ENCODE data around the gene KIRREL3.

Gene KIRREL3

GRCh38 chr11:126432525-126432924 lies 568.0 kb downstream of the KIRREL3 start:
- Histone ChIP-seq H3K4me3 (ENCODE audit: low read depth in 1 of 2, low read length in 2 of 2) (no peak overlapping the region), H3K36me3 (ENCODE audit: control insufficient read depth in 1 of 2, insufficient read depth in 2 of 2, low read length in 2 of 2) (no peaks in the 10 kb centered on the region), H3K9ac (ENCODE audit: low read depth in 1 of 2, low read length in 2 of 2) (no peak overlapping the region), H3K4me1 (ENCODE audit: control insufficient read depth in 1 of 2, insufficient read depth in 2 of 2, low read length in 2 of 2) (no peaks in the 10 kb centered on the region), H3K27me3 (ENCODE audit: control insufficient read depth in 1 of 2, insufficient read depth in 2 of 2, low read length in 2 of 2) (no peaks in the 10 kb centered on the region), H3K9me3 (ENCODE audit: control insufficient read depth in 1 of 2, low read length in 2 of 2) (no peaks in the 10 kb centered on the region), H3K27ac (ENCODE audit: low read depth, low read length) (no peak overlapping the region)

- H3K4me3 ChIP-seq (ENCODE audit: low read depth in 1 of 2, low read length in 2 of 2): no peak overlapping the region
- H3K36me3 ChIP-seq (ENCODE audit: control insufficient read depth in 1 of 2, insufficient read depth in 2 of 2, low read length in 2 of 2): no peaks in the 10 kb centered on the region
- H3K9ac ChIP-seq (ENCODE audit: low read depth in 1 of 2, low read length in 2 of 2): no peak overlapping the region
- H3K27me3 ChIP-seq (ENCODE audit: control insufficient read depth in 1 of 2, insufficient read depth in 2 of 2, low read length in 2 of 2): no peaks in the 10 kb centered on the region
- H3K9me3 ChIP-seq (ENCODE audit: control insufficient read depth in 1 of 2, low read length in 2 of 2): no peaks in the 10 kb centered on the region
- H3K27ac ChIP-seq (ENCODE audit: low read depth, low read length): no peak overlapping the region
- H3K4me1 ChIP-seq (ENCODE audit: control insufficient read depth in 1 of 2, insufficient read depth in 2 of 2, low read length in 2 of 2): no peaks in the 10 kb centered on the region
Measured at GRCh38 chr11:126432065-126432461, 568.5 kb downstream of the KIRREL3 start.

GRCh38 chr11:126431401-126432064 lies 569.0 kb downstream of the KIRREL3 start:
- Histone ChIP-seq H3K9ac (ENCODE audit: low read depth in 1 of 2, low read length in 2 of 2) (no peak overlapping the region), H3K27ac (ENCODE audit: low read depth, low read length) (no peak overlapping the region), H3K9me3 (ENCODE audit: control insufficient read depth in 1 of 2, low read length in 2 of 2) (no peaks in the 10 kb centered on the region), H3K4me1 (ENCODE audit: control insufficient read depth in 1 of 2, insufficient read depth in 2 of 2, low read length in 2 of 2) (no peaks in the 10 kb centered on the region), H3K36me3 (ENCODE audit: control insufficient read depth in 1 of 2, insufficient read depth in 2 of 2, low read length in 2 of 2) (no peaks in the 10 kb centered on the region), H3K4me3 (ENCODE audit: low read depth in 1 of 2, low read length in 2 of 2) (no peak overlapping the region), H3K27me3 (ENCODE audit: control insufficient read depth in 1 of 2, insufficient read depth in 2 of 2, low read length in 2 of 2) (no peaks in the 10 kb centered on the region)

GRCh38 chr11:126430581-126431335 lies 569.8 kb downstream of the KIRREL3 start:
- H3K9ac ChIP-seq (ENCODE audit: low read depth in 1 of 2, low read length in 2 of 2): no peak overlapping the region
- H3K4me1 ChIP-seq (ENCODE audit: control insufficient read depth in 1 of 2, insufficient read depth in 2 of 2, low read length in 2 of 2): no peaks in the 10 kb centered on the region
- H3K9me3 ChIP-seq (ENCODE audit: control insufficient read depth in 1 of 2, low read length in 2 of 2): no peaks in the 10 kb centered on the region
- H3K36me3 ChIP-seq (ENCODE audit: control insufficient read depth in 1 of 2, insufficient read depth in 2 of 2, low read length in 2 of 2): no peaks in the 10 kb centered on the region
- H3K4me3 ChIP-seq (ENCODE audit: low read depth in 1 of 2, low read length in 2 of 2): no peak overlapping the region
- H3K27me3 ChIP-seq (ENCODE audit: control insufficient read depth in 1 of 2, insufficient read depth in 2 of 2, low read length in 2 of 2): no peaks in the 10 kb centered on the region
- no peak overlapping the region for H3K27ac ChIP-seq (ENCODE audit: low read depth, low read length)

- Histone ChIP-seq H3K36me3 (ENCODE audit: control insufficient read depth in 1 of 2, insufficient read depth in 2 of 2, low read length in 2 of 2) (no peaks in the 10 kb centered on the region), H3K9ac (ENCODE audit: low read depth in 1 of 2, low read length in 2 of 2) (no peak overlapping the region), H3K4me1 (ENCODE audit: control insufficient read depth in 1 of 2, insufficient read depth in 2 of 2, low read length in 2 of 2) (no peaks in the 10 kb centered on the region), H3K9me3 (ENCODE audit: control insufficient read depth in 1 of 2, low read length in 2 of 2) (no peaks in the 10 kb centered on the region), H3K27me3 (ENCODE audit: control insufficient read depth in 1 of 2, insufficient read depth in 2 of 2, low read length in 2 of 2) (peaks cover 0 to 2% of the 10 kb centered on the region in 2 donors), H3K27ac (ENCODE audit: low read depth, low read length) (no peak overlapping the region), H3K4me3 (ENCODE audit: low read depth in 1 of 2, low read length in 2 of 2) (no peak overlapping the region)
Measured at GRCh38 chr11:126426820-126427749, 573.5 kb downstream of the KIRREL3 start.

GRCh38 chr11:126426106-126426505 lies 574.5 kb downstream of the KIRREL3 start:
- peaks cover 0 to 8% of the 10 kb centered on the region in 2 donors for H3K4me1 ChIP-seq (ENCODE audit: control insufficient read depth in 1 of 2, insufficient read depth in 2 of 2, low read length in 2 of 2)
- H3K4me3 ChIP-seq (ENCODE audit: low read depth in 1 of 2, low read length in 2 of 2): no peak overlapping the region
- H3K9me3 ChIP-seq (ENCODE audit: control insufficient read depth in 1 of 2, low read length in 2 of 2): no peaks in the 10 kb centered on the region
- peaks cover 0 to 2% of the 10 kb centered on the region in 2 donors for H3K27me3 ChIP-seq (ENCODE audit: control insufficient read depth in 1 of 2, insufficient read depth in 2 of 2, low read length in 2 of 2)
- no peak overlapping the region for H3K27ac ChIP-seq (ENCODE audit: low read depth, low read length)
- H3K36me3 ChIP-seq (ENCODE audit: control insufficient read depth in 1 of 2, insufficient read depth in 2 of 2, low read length in 2 of 2): no peaks in the 10 kb centered on the region
- H3K9ac ChIP-seq (ENCODE audit: low read depth in 1 of 2, low read length in 2 of 2): no peak overlapping the region

- no peak overlapping the region for H3K4me3 ChIP-seq (ENCODE audit: low read depth in 1 of 2, low read length in 2 of 2)
- H3K4me1 ChIP-seq (ENCODE audit: control insufficient read depth in 1 of 2, insufficient read depth in 2 of 2, low read length in 2 of 2): peaks cover 5 to 11% of the 10 kb centered on the region in 2 donors
- H3K9ac ChIP-seq (ENCODE audit: low read depth in 1 of 2, low read length in 2 of 2): no peak overlapping the region
Measured at GRCh38 chr11:126424471-126425039, 576.0 kb downstream of the KIRREL3 start.

GRCh38 chr11:126423743-126424142 lies 576.8 kb downstream of the KIRREL3 start:
- peaks cover 0 to 2% of the 10 kb centered on the region in 2 donors for H3K27me3 ChIP-seq (ENCODE audit: control insufficient read depth in 1 of 2, insufficient read depth in 2 of 2, low read length in 2 of 2)
- H3K36me3 ChIP-seq (ENCODE audit: control insufficient read depth in 1 of 2, insufficient read depth in 2 of 2, low read length in 2 of 2): no peaks in the 10 kb centered on the region
- H3K9me3 ChIP-seq (ENCODE audit: control insufficient read depth in 1 of 2, low read length in 2 of 2): no peaks in the 10 kb centered on the region
- H3K4me3 ChIP-seq (ENCODE audit: low read depth in 1 of 2, low read length in 2 of 2): no peak overlapping the region
- no peak overlapping the region for H3K9ac ChIP-seq (ENCODE audit: low read depth in 1 of 2, low read length in 2 of 2)
- H3K4me1 ChIP-seq (ENCODE audit: control insufficient read depth in 1 of 2, insufficient read depth in 2 of 2, low read length in 2 of 2): peaks cover 5 to 11% of the 10 kb centered on the region in 2 donors
- no peak overlapping the region for H3K27ac ChIP-seq (ENCODE audit: low read depth, low read length)

More at GRCh38 chr11:126424471-126425039, 576.0 kb downstream of the KIRREL3 start:
- Histone ChIP-seq H3K27ac (ENCODE audit: low read depth, low read length) (no peak overlapping the region), H3K27me3 (ENCODE audit: control insufficient read depth in 1 of 2, insufficient read depth in 2 of 2, low read length in 2 of 2) (peaks cover 0 to 2% of the 10 kb centered on the region in 2 donors), H3K36me3 (ENCODE audit: control insufficient read depth in 1 of 2, insufficient read depth in 2 of 2, low read length in 2 of 2) (no peaks in the 10 kb centered on the region), H3K9me3 (ENCODE audit: control insufficient read depth in 1 of 2, low read length in 2 of 2) (no peaks in the 10 kb centered on the region)

GRCh38 chr11:126423154-126423553 lies 577.4 kb downstream of the KIRREL3 start:
- Histone ChIP-seq H3K4me1 (ENCODE audit: control insufficient read depth in 1 of 2, insufficient read depth in 2 of 2, low read length in 2 of 2) (peaks cover 5 to 11% of the 10 kb centered on the region in 2 donors), H3K36me3 (ENCODE audit: control insufficient read depth in 1 of 2, insufficient read depth in 2 of 2, low read length in 2 of 2) (no peaks in the 10 kb centered on the region), H3K9me3 (ENCODE audit: control insufficient read depth in 1 of 2, low read length in 2 of 2) (no peaks in the 10 kb centered on the region), H3K4me3 (ENCODE audit: low read depth in 1 of 2, low read length in 2 of 2) (no peak overlapping the region), H3K27me3 (ENCODE audit: control insufficient read depth in 1 of 2, insufficient read depth in 2 of 2, low read length in 2 of 2) (peaks cover 0 to 2% of the 10 kb centered on the region in 2 donors), H3K9ac (ENCODE audit: low read depth in 1 of 2, low read length in 2 of 2) (no peak overlapping the region), H3K27ac (ENCODE audit: low read depth, low read length) (no peak overlapping the region)
